GM12891 (cell line): ENCODE measurements around the gene IRGC.

Source experiments
- DNase-seq: peaks from one replicate; pipeline ENCODE4 v3.0.0; 2011; ENCODE audit warnings: low spot score; ENCODE audit not compliant: insufficient read length
- FAIRE-seq: peaks from 2 replicates; lab custom pipeline; 2011; peaks lifted over from hg19 to GRCh38; lab: Jason Lieb, UNC
- PAX5 ChIP-seq: IDR thresholded peaks from 2 replicates; pipeline ENCODE4 v1.6.1; 2011; ENCODE audit warnings: low read length, moderate library complexity, mild to moderate bottlenecking; ENCODE audit not compliant: insufficient read depth, severe bottlenecking
- POLR2A ChIP-seq: IDR thresholded peaks from 2 replicates; pipeline ENCODE4 v1.6.1; 2011; ENCODE audit warnings: low read depth, low read length, control low read depth
- POLR2AphosphoS5 ChIP-seq: IDR thresholded peaks from 2 replicates; pipeline ENCODE4 v1.6.1; 2011; ENCODE audit warnings: low read depth, low read length, control low read depth
- POU2F2 ChIP-seq: IDR thresholded peaks from 2 replicates; pipeline ENCODE4 v1.6.1; 2011; ENCODE audit warnings: low read depth, mild to moderate bottlenecking, control low read depth, low read length, moderate library complexity
- SPI1 ChIP-seq: IDR thresholded peaks from 2 replicates; pipeline ENCODE4 v1.6.1; 2011; ENCODE audit warnings: low read depth, low read length, control low read depth
- TAF1 ChIP-seq: IDR thresholded peaks from 2 replicates; pipeline ENCODE4 v1.6.1; 2011; ENCODE audit warnings: low read depth, low read length, control low read depth

The IRGC gene

GRCh38 chr19:43720936-43721335 lies 5.1 kb downstream of the IRGC start:
- TF ChIP-seq POLR2AphosphoS5 (no peak), PAX5 (no peak), POLR2A (no peak), SPI1 (no peak), TAF1 (no peak)
- FAIRE-seq: no peak
- DNase-seq: no peak

GRCh38 chr19:43721469-43722048 lies 5.7 kb downstream of the IRGC start:
- no peak for TF ChIP-seq PAX5
- no peak for TF ChIP-seq POLR2AphosphoS5
- TF ChIP-seq TAF1: no peak
- TF ChIP-seq POLR2A: no peak
- TF ChIP-seq POU2F2: no peak
- no peak for TF ChIP-seq SPI1
- DNase-seq (no peak), FAIRE-seq (no peak)

GRCh38 chr19:43723588-43723987 lies 7.7 kb downstream of the IRGC start:
- DNase-seq: no peak
- TF ChIP-seq TAF1 (no peak), PAX5 (no peak), POLR2A (no peak), POU2F2 (no peak), POLR2AphosphoS5 (no peak), SPI1 (no peak)
- no peak for FAIRE-seq

GRCh38 chr19:43724896-43725295 lies 9.0 kb downstream of the IRGC start:
- no peak for DNase-seq
- TF ChIP-seq TAF1: no peak
- TF ChIP-seq POLR2AphosphoS5: no peak
- TF ChIP-seq SPI1: no peak
- no peak for TF ChIP-seq POLR2A
- TF ChIP-seq PAX5: no peak
- TF ChIP-seq POU2F2: no peak
- FAIRE-seq: no peak

GRCh38 chr19:43725468-43725867 lies 9.6 kb downstream of the IRGC start:
- DNase-seq (no peak), FAIRE-seq (peak; percentile 89)
- TF ChIP-seq POLR2AphosphoS5 (no peak), POU2F2 (no peak), POLR2A (no peak), TAF1 (no peak), SPI1 (peak; percentile 86)

- TF ChIP-seq PAX5 (no peak), POU2F2 (no peak), POLR2AphosphoS5 (no peak), SPI1 (no peak), POLR2A (no peak), TAF1 (no peak)
- DNase-seq (no peak), FAIRE-seq (peak; percentile 78)
These were observed 11.1 kb downstream of the IRGC start for GRCh38 chr19:43726736-43727592.

- TF ChIP-seq POU2F2 (no peak), POLR2A (no peak), POLR2AphosphoS5 (no peak), TAF1 (no peak), SPI1 (no peak), PAX5 (no peak)
- no peak for FAIRE-seq
- no peak for DNase-seq
These were observed 11.6 kb downstream of the IRGC start for GRCh38 chr19:43727593-43727853.

- no peak for DNase-seq
- no peak for FAIRE-seq
- no peak for TF ChIP-seq POU2F2
- no peak for TF ChIP-seq POLR2A
- TF ChIP-seq SPI1: no peak
- TF ChIP-seq TAF1: no peak
- TF ChIP-seq POLR2AphosphoS5: no peak
- no peak for TF ChIP-seq PAX5
These were observed 14.0 kb downstream of the IRGC start for GRCh38 chr19:43729919-43730318.

- TF ChIP-seq POLR2A (no peak), PAX5 (no peak), TAF1 (no peak), SPI1 (no peak), POU2F2 (no peak), POLR2AphosphoS5 (no peak)
- no peak for DNase-seq
- FAIRE-seq: no peak
These were observed 15.5 kb downstream of the IRGC start for GRCh38 chr19:43731346-43731745.

- DNase-seq: no peak
- FAIRE-seq: no peak
- TF ChIP-seq POLR2A (no peak), TAF1 (no peak), PAX5 (no peak), POU2F2 (no peak), SPI1 (no peak), POLR2AphosphoS5 (no peak)
These were observed 16.0 kb downstream of the IRGC start for GRCh38 chr19:43731846-43732245.
